A673 (cell line): ENCODE results near the gene NR2F1-AS1. TPM values are rescaled to one million over a fixed set of nuclear protein-coding genes. Genes with fewer than 3 reads are reported as not detected.

Source experiments
- BruUV-seq: library from RNA; stranded (reverse); fragments of 400-500 nt; replicated peaks from 2 replicates; lab custom pipeline; 2021; lab: Mats Ljungman, UMichigan
- CTCF ChIA-PET: fragments of 300-600 bp; sonication (Branson Sonifier 250); formaldehyde crosslinking; loops from one replicate; lab custom pipeline; 2022; ENCODE audit warnings: antibody characterized with exemption; lab: Charles Lee
- POLR2A ChIA-PET: fragments of 300-600 bp; sonication (Branson Sonifier 250); formaldehyde crosslinking; loops from one replicate; lab custom pipeline; 2022; ENCODE audit warnings: antibody characterized with exemption; ENCODE audit not compliant: low non-redundant PET; lab: Charles Lee
- DNase-seq: peaks from one replicate; pipeline ENCODE4 v3.0.0-alpha.2; 2015; ENCODE audit warnings: low spot score
- H3K27ac ChIP-seq: fragments of 200-600 bp; sonication (generic); 2 replicates; pipeline ENCODE4 v1.5.1; 2016; ENCODE audit warnings: mixed run types, low read depth, mild to moderate bottlenecking, mixed read lengths, antibody characterized with exemption, low read length; ENCODE audit not compliant: poor library complexity, severe bottlenecking
- H3K27me3 ChIP-seq: fragments of 200-600 bp; sonication (generic); replicated peaks from 2 replicates; pipeline ENCODE4 v1.6.1; 2017; ENCODE audit warnings: mixed run types, low read depth, mild to moderate bottlenecking, mixed read lengths, antibody characterized with exemption, low read length; ENCODE audit not compliant: insufficient read depth, poor library complexity
- H3K36me3 ChIP-seq: fragments of 200-600 bp; sonication (generic); 2 replicates; pipeline ENCODE4 v1.6.1; 2016; ENCODE audit warnings: mixed run types, mild to moderate bottlenecking, mixed read lengths, antibody characterized with exemption, low read length; ENCODE audit not compliant: insufficient read depth, poor library complexity, severe bottlenecking
- H3K4me1 ChIP-seq: fragments of 200-600 bp; sonication (generic); 2 replicates; pipeline ENCODE4 v1.6.1; 2017; ENCODE audit warnings: mixed run types, mild to moderate bottlenecking, mixed read lengths, antibody characterized with exemption, low read length; ENCODE audit not compliant: insufficient read depth, poor library complexity, severe bottlenecking
- H3K4me3 ChIP-seq: fragments of 200-600 bp; sonication (generic); 2 replicates; pipeline ENCODE4 v1.5.1; 2016; ENCODE audit warnings: low read depth, mixed run types, mild to moderate bottlenecking, mixed read lengths, low read length; ENCODE audit not compliant: poor library complexity, severe bottlenecking
- H3K9me3 ChIP-seq: fragments of 200-600 bp; sonication (generic); 2 replicates; pipeline ENCODE4 v1.6.1; 2016; ENCODE audit warnings: mixed run types, low read depth, mild to moderate bottlenecking, mixed read lengths, antibody characterized with exemption, low read length; ENCODE audit not compliant: poor library complexity, severe bottlenecking
- CTCF ChIP-seq: fragments of 300-800, 200-600 bp; sonication (generic); conservative IDR thresholded peaks from 2 replicates; pipeline ENCODE4 v1.5.1; 2017; ENCODE audit warnings: low read depth, mild to moderate bottlenecking, antibody characterized with exemption, low read length, moderate library complexity, mixed read lengths
- EZH2 ChIP-seq: fragments of 200-600 bp; sonication (generic); IDR thresholded peaks from 2 replicates; pipeline ENCODE4 v1.6.1; 2017; ENCODE audit warnings: borderline replicate concordance, low read depth, mild to moderate bottlenecking, mixed read lengths, antibody characterized with exemption, low read length; ENCODE audit not compliant: poor library complexity, severe bottlenecking
- intact Hi-C: fragments of 100-400 bp; cut with micrococcal nuclease; formaldehyde crosslinking; loops from one replicate; pipeline ENCODE4 v1.10.0; 2022; ENCODE audit not compliant: unreplicated experiment
- total RNA-seq: library from RNA; stranded (reverse); gene quantifications from 2 replicates; pipeline ENCODE4 v1.2.3, GENCODE V29; 2021

The NR2F1-AS1 gene
- total RNA-seq, 1 experiment from 2014 or later = 2.3 TPM

GRCh38 chr5:93611273-93611975, 30.4 kb upstream of the NR2F1-AS1 start:
- intact Hi-C loops = loop anchor here (5.0 kb wide), 1 partner anchor 171 kb away; no protein-coding TSS in a partner anchor
- Histone ChIP-seq H3K9me3 (no peaks in the 10 kb centered on the region), H3K27me3 (peaks cover 74% of the 10 kb centered on the region), H3K27ac (no peak overlapping the region), H3K36me3 (no peaks in the 10 kb centered on the region), H3K4me1 (no peaks in the 10 kb centered on the region), H3K4me3 (no peak overlapping the region)
- DNase-seq = no peak
- ChIA-PET CTCF (no interaction called here), POLR2A (interaction anchor here (0.5 kb wide), 1 partner anchor 9 kb away, joined by 7 read pairs; no protein-coding TSS in a partner anchor)
- TF ChIP-seq CTCF (no peak), EZH2 (no peak)
- BruUV-seq = no TSS peak

- no peaks in the 10 kb centered on the region for H3K4me1 ChIP-seq
- TF ChIP-seq EZH2 (peak; percentile 48), CTCF (no peak)
- CTCF ChIA-PET = no interaction called here
- no peak for DNase-seq
- H3K27me3 ChIP-seq = peaks cover 81% of the 10 kb centered on the region
- no peak overlapping the region for H3K27ac ChIP-seq
- H3K9me3 ChIP-seq = no peaks in the 10 kb centered on the region
- no peaks in the 10 kb centered on the region for H3K36me3 ChIP-seq
- POLR2A ChIA-PET = no interaction called here
- intact Hi-C loops = loop anchor here (5.0 kb wide), 1 partner anchor 172 kb away; no protein-coding TSS in a partner anchor
- no peak overlapping the region for H3K4me3 ChIP-seq
- BruUV-seq = no TSS peak
Observed at GRCh38 chr5:93610581-93611272, 29.7 kb upstream of the NR2F1-AS1 start.

GRCh38 chr5:93609762-93610161, 28.7 kb upstream of the NR2F1-AS1 start:
- no TSS peak for BruUV-seq
- ChIA-PET CTCF (no interaction called here), POLR2A (no interaction called here)
- H3K36me3 ChIP-seq = no peaks in the 10 kb centered on the region
- no peak overlapping the region for H3K27ac ChIP-seq
- intact Hi-C loops = loop anchor here (5.0 kb wide), 2 partner anchors 173 to 193 kb away; no protein-coding TSS in a partner anchor
- no peak overlapping the region for H3K4me3 ChIP-seq
- TF ChIP-seq CTCF = no peak
- no peak for TF ChIP-seq EZH2
- peaks cover 90% of the 10 kb centered on the region for H3K27me3 ChIP-seq
- H3K9me3 ChIP-seq = no peaks in the 10 kb centered on the region
- DNase-seq = no peak
- no peaks in the 10 kb centered on the region for H3K4me1 ChIP-seq
